Panc1 (cell line): ENCODE results near the gene SHB. TPM values are rescaled to one million over a fixed set of nuclear protein-coding genes. Genes with fewer than 3 reads are reported as not detected.

ENCODE experiments used
- ATAC-seq: fragments of 200-7000 bp; cut with Tn5 transposase; 2 replicates; pipeline ENCODE4 v1.9.1; 2020; ENCODE audit warnings: mild to moderate bottlenecking, moderate library complexity
- BruUV-seq: library from RNA; stranded (reverse); fragments of 400-500 nt; replicated peaks from 2 replicates; lab custom pipeline; 2021; lab: Mats Ljungman, UMichigan
- CTCF ChIA-PET: fragments of 300-600 bp; sonication (Branson Sonifier 250); formaldehyde crosslinking; loops from one replicate; lab custom pipeline; 2022; ENCODE audit warnings: antibody characterized with exemption; lab: Charles Lee
- POLR2A ChIA-PET: fragments of 300-600 bp; sonication (Branson Sonifier 250); formaldehyde crosslinking; loops from one replicate; lab custom pipeline; 2022; ENCODE audit warnings: antibody characterized with exemption; lab: Charles Lee
- DNase-seq: peaks from one replicate; pipeline ENCODE4 v3.0.0-alpha.2; 2010; ENCODE audit warnings: low read depth, low spot score
- H3K27ac ChIP-seq: 2 replicates; pipeline ENCODE4 v1.5.1; 2011; ENCODE audit warnings: mild to moderate bottlenecking, low read length, inconsistent platforms
- H3K27me3 ChIP-seq: fragments of 200-500 bp; sonication (Bioruptor generic); 2 replicates; pipeline ENCODE4 v1.6.0; 2014; ENCODE audit warnings: low read length, inconsistent platforms; ENCODE audit not compliant: control insufficient read depth, insufficient read depth
- H3K36me3 ChIP-seq: fragments of 200-500 bp; sonication (Bioruptor generic); 2 replicates; pipeline ENCODE4 v1.5.1; 2014; ENCODE audit warnings: inconsistent platforms, mild to moderate bottlenecking, low read length, moderate library complexity; ENCODE audit not compliant: control insufficient read depth, insufficient read depth
- H3K4me1 ChIP-seq: 2 replicates; pipeline ENCODE4 v1.5.1; 2011; ENCODE audit warnings: inconsistent platforms, mild to moderate bottlenecking, low read length, moderate library complexity; ENCODE audit not compliant: control insufficient read depth, insufficient read depth
- H3K4me3 ChIP-seq, 2 experiments: 2 replicates each; pipeline ENCODE4 v1.5.1; 2011 to 2012; ENCODE audit warnings: low read depth in 2 of 2, low read length in 2 of 2, mild to moderate bottlenecking in 2 of 2, inconsistent platforms in 1 of 2, moderate library complexity in 1 of 2
- H3K9me3 ChIP-seq: fragments of 200-500 bp; sonication (Bioruptor generic); 2 replicates; pipeline ENCODE4 v1.5.1; 2014; ENCODE audit warnings: low read depth, mild to moderate bottlenecking, inconsistent platforms, low read length, moderate library complexity; ENCODE audit not compliant: control insufficient read depth, insufficient read depth
- CTCF ChIP-seq: fragments of 450-650 bp; IDR thresholded peaks from 2 replicates; pipeline ENCODE4 v1.5.1; 2017; ENCODE audit warnings: mild to moderate bottlenecking
- POLR2AphosphoS5 ChIP-seq: IDR thresholded peaks from 2 replicates; pipeline ENCODE4 v1.6.1; 2012; ENCODE audit warnings: mild to moderate bottlenecking, low read depth, low read length, moderate library complexity
- REST ChIP-seq, 2 experiments: IDR thresholded peaks; 2 replicates each; pipeline ENCODE4 v1.6.1; 2011 to 2012; ENCODE audit warnings: low read depth in 2 of 2, control low read depth in 1 of 2, low read length in 1 of 2, mild to moderate bottlenecking in 1 of 2, moderate library complexity in 1 of 2; ENCODE audit not compliant: insufficient read depth in 1 of 2
- SIN3A ChIP-seq: IDR thresholded peaks from 2 replicates; pipeline ENCODE4 v1.6.1; 2012; ENCODE audit warnings: low read depth, mild to moderate bottlenecking, low read length, moderate library complexity, borderline replicate concordance; ENCODE audit not compliant: insufficient read depth
- TCF7L2 ChIP-seq: IDR thresholded peaks from 2 replicates; pipeline ENCODE4 v1.6.1; 2011; ENCODE audit warnings: mild to moderate bottlenecking, low read depth, low read length, inconsistent platforms
- in situ Hi-C: cut with HindIII; loops from 2 replicates; pipeline ENCODE4 v1.10.0; 2016; ENCODE audit warnings: low sequenced_read_pairs, low pct_unique_long_range_greater_than_20kb
- intact Hi-C: fragments of 100-400 bp; cut with micrococcal nuclease; formaldehyde crosslinking; loops from one replicate; pipeline ENCODE4 v1.10.0; 2022; ENCODE audit not compliant: unreplicated experiment
- total RNA-seq: library from RNA; stranded (reverse); gene quantifications from one replicate; pipeline ENCODE4 v1.2.1, GENCODE V29; 2021; ENCODE audit not compliant: unreplicated experiment

Gene SHB
- total RNA-seq, 1 experiment from 2014 or later = 59.9 TPM

- Histone ChIP-seq H3K27ac (no peak overlapping the region), H3K4me1 (peaks cover 29% of the 10 kb centered on the region), H3K9me3 (no peaks in the 10 kb centered on the region), H3K4me3 (no peak overlapping the region), H3K27me3 (no peaks in the 10 kb centered on the region), H3K36me3 (no peaks in the 10 kb centered on the region; the same call in 1 of the 2 replicates)
- in situ Hi-C loops = no loop called here
- ChIA-PET POLR2A (no interaction called here), CTCF (no interaction called here)
- intact Hi-C loops = loop anchor here (10.0 kb wide), 1 partner anchor 133 kb away; the partner anchor contains the start of gene SHB
- no TSS peak for BruUV-seq
- DNase-seq (no peak), ATAC-seq (no peak)
- no peak for TF ChIP-seq CTCF
- no peak for TF ChIP-seq TCF7L2
- TF ChIP-seq REST (IDR thresholded peaks at IDR 0.05; ENCODE audit: insufficient read depth in 1 of 2, low read depth in 2 of 2, low read length in 1 of 2) = no peak
- no peak for TF ChIP-seq POLR2AphosphoS5
- TF ChIP-seq SIN3A = no peak
Measured at GRCh38 chr9:37931592-37931991, 137.4 kb downstream of the SHB start.

- Histone ChIP-seq H3K4me1 (peaks cover 35% of the 10 kb centered on the region), H3K36me3 (no peaks in the 10 kb centered on the region; the same call in 1 of the 2 replicates), H3K4me3 (no peak overlapping the region), H3K27me3 (no peaks in the 10 kb centered on the region), H3K9me3 (no peaks in the 10 kb centered on the region), H3K27ac (no peak overlapping the region)
- no TSS peak for BruUV-seq
- TF ChIP-seq REST (IDR thresholded peaks at IDR 0.05; ENCODE audit: insufficient read depth in 1 of 2, low read depth in 2 of 2, low read length in 1 of 2) (no peak), POLR2AphosphoS5 (no peak), TCF7L2 (no peak), CTCF (no peak), SIN3A (no peak)
- in situ Hi-C loops = no loop called here
- ChIA-PET POLR2A (no interaction called here), CTCF (no interaction called here)
- intact Hi-C loops = no loop called here
- ATAC-seq = no peak
- DNase-seq = no peak
Measured at GRCh38 chr9:37929441-37929895, 139.6 kb downstream of the SHB start.
